ELR (cell line): ENCODE measurements around the gene ANKUB1.

ENCODE experiments used
- DNase-seq: peaks from one replicate; pipeline ENCODE4 v3.0.0-alpha.2; 2015; ENCODE audit warnings: low read depth

Gene ANKUB1

GRCh38 chr3:149809699-149810098 is 17.3 kb upstream of the ANKUB1 start:
- DNase-seq = no peak

GRCh38 chr3:149808209-149808829 is 16.0 kb upstream of the ANKUB1 start:
- DNase-seq = peak; percentile 84

GRCh38 chr3:149806171-149806778 is 13.9 kb upstream of the ANKUB1 start:
- no peak for DNase-seq

DNA sequence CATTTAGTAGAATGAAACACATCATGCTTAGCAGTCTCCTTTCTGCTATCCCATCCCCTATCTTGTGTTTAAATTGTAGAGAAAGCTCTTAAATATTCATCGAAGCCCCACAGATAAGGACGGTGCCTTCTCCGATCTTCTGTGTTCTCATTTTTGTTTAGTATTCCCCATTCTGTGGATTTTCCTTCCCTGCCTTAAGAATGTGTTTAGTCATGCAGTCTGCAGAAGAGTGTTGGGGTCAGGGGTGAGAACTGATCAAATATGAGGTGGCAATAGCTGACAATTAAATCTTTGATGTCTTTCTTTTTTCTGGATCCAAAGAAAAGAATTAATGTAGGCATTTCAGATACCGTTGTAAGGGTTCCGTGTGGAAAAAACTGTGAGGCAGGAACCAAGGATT is 9.3 kb upstream of the ANKUB1 start:
- DNase-seq = no peak

DNA sequence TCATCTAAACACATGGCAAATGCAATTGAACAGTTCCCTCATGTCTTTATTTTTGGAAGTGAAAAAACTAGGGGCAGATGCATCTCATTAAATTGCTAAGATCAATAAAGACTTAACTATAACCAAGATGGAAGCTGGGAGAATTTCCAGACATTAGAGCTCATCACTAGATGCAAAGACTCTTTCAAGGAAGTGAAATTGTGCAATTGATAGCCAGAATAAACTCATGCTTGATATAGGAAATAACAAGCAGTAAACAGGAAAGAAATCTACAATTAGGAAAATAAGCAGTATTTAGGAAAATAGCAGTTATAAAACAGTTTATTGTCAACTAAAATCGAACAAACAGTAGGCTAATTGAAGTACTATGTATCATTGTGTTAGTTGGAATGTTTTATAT is 8.8 kb upstream of the ANKUB1 start:
- DNase-seq = no peak

GRCh38 chr3:149800693-149801092 is 8.3 kb upstream of the ANKUB1 start:
- no peak for DNase-seq

GRCh38 chr3:149796026-149796425 is 3.7 kb upstream of the ANKUB1 start:
- DNase-seq = no peak

GRCh38 chr3:149790698-149791097 is 1.7 kb downstream of the ANKUB1 start:
- no peak for DNase-seq

- DNase-seq = peak; percentile 51
Observed at GRCh38 chr3:149790268-149790667, 2.1 kb downstream of the ANKUB1 start.

DNA sequence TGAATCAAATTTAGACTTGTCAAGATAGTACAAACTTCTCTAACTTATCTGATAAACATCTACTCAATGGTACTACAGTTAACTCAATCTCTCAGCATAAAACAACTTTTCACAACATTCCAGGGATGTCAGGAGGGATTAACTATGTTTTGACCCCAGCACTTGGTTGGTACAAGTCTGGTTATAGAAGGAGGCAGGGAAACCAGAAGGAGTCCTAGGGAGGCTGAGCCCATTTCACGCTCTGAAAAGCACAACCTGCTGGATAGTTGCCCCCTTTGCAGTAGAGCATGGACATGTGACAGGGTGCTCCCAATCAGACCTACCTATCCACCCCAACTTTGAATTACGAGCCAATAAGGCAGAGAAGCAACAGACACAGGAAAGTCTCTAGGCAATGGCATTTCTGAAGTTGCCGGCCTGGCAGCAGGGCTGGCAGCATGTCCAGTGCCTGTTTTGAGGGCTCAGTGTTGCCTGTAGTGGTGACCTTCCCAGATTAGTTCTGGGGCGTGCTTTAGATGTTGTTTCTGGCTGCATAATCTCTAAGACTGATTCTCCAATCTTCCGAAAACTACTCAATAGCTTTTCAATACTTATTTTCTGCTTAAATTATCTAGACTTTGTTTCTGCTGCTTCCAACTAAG is 8.2 kb downstream of the ANKUB1 start:
- DNase-seq = peak; percentile 21

DNA sequence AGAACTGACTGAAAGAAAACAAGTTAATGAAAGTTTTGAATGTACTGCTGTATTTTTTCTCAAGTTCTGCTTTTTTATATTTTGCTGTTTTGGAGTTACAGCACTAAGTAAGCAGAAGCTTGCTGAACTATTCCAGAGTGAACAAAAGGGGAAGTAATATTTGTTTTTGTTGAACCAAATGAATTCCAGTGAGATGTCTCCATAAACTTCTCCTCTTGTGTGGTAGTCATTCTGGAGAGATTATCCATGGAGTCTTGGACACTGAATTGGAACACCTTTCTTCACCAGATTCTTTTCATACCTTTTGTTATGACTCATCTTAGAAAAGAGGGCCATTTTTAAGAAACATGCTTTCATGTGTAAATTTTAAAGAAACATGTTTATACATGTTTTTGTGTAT is 8.8 kb downstream of the ANKUB1 start:
- peak; percentile 68 for DNase-seq

- DNase-seq = no peak
Observed at GRCh38 chr3:149781741-149782140, 10.6 kb downstream of the ANKUB1 start.

DNA sequence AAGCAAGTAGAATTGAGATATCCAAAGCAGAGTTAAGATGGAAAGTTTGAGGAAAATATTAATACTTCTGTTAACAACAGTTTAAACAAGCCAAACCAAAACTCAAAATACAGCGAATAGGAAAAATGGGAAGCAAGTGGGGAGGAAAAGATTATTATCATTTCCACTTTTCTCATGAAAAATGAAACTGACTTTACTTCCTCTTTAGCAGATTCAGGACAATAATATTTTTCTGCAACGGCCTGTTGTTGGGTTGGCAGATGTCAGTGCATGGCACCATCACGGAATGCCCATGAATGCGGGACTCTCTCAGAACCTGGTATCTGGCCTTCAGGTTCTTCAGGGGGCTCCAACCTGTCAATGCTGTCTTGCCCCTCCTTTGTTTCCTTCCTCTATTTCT is 11.1 kb downstream of the ANKUB1 start:
- no peak for DNase-seq

GRCh38 chr3:149777414-149778214 is 14.7 kb downstream of the ANKUB1 start:
- DNase-seq = no peak

GRCh38 chr3:149776170-149776569 is 16.2 kb downstream of the ANKUB1 start:
- DNase-seq = no peak

DNA sequence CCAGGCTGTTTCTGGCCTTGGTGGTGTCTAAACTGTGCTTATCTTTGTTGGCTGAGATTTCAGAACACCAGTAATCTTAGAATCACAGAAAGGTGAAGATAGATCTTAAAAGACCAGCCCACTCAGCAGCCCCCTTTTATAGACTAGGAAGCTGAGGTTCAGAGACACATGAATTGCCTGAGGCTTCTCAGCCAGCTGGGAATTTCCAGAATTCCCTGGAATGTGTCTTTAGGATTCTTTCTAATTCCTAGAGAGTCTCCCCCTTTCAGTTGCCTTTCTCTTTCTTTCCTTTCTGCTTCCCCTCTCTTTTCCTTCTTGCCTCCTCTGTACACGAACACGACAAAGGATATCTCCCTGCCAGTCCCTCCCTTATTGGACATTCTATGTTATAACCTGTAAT is 19.5 kb downstream of the ANKUB1 start:
- DNase-seq = no peak

DNA sequence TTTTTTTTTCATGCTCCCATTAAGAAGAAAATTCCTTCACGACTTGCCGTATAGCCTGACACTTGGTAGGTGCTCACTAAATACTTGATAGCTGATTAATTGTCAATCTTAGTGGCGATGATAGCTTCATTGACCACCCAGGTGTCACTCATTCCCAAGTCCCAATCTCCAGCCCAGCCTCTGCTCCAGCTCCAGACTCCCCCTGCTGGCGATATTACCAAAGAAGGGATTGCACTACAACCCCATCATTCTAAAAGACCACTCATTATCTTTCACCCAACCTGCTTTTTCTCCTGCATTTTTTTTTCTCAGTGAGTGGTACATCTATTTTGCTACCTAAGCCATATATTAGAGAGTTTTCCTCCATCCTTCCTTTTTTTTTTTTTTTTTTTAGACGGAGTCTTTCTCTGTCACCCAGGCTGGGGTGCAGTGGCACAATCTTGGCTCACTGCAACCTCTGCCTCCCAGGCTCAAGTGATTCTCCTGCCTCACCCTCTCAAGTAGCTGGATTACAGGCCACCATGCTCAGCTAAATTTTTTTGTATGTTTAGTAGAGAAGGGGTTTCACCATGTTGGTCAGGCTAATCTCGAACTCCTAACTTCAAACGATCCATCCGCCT is 20.6 kb downstream of the ANKUB1 start:
- DNase-seq = peak; percentile 72

GRCh38 chr3:149770246-149770645 is 22.1 kb downstream of the ANKUB1 start:
- DNase-seq = peak; percentile 15

DNA sequence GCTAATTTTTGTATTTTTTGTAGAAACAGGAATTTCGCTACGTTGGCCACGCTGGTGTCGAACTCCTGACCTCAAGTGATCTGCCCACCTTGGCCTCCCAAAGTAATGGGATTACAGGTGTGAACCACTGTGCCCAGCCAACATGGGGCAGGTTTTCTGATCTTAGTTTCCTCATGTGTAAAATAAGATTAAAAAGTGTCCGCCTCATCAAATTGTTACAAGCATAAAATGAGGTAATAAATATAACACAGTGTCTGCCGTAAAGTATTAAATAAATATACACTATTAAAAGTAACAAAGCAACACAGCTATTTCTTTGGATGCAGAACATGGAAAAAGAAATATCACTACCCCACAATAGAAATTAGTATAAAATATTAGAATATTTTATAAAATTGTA is 23.6 kb downstream of the ANKUB1 start:
- no peak for DNase-seq

- no peak for DNase-seq
Observed at GRCh38 chr3:149767720-149768119, 24.6 kb downstream of the ANKUB1 start.

DNA sequence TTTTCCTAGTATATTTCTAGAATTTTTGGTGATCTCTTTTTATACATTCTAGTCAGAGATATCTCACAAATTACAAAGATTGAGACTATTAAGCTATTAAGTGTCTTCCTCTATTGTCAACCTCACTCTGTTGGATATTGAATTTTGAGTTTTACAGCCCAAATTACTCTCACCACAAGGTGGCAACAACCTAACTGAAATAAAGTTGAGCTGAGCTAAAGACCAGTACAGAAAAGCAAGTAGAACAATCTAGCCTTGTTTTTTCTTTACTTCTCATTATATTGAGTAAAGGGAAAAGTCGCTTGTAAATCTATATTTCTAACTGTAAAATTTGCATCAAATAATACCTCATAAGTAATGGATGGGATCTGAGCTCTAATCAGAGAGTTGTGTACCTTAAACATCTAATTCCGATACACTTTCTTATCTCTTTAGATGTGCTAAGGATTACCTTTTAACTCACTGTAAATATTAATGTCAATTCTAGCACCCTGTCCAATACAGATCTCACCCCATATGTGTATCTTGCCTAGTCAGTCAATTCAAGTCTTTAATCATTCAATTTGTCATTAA is 26.5 kb downstream of the ANKUB1 start:
- peak; percentile 53 for DNase-seq

DNA sequence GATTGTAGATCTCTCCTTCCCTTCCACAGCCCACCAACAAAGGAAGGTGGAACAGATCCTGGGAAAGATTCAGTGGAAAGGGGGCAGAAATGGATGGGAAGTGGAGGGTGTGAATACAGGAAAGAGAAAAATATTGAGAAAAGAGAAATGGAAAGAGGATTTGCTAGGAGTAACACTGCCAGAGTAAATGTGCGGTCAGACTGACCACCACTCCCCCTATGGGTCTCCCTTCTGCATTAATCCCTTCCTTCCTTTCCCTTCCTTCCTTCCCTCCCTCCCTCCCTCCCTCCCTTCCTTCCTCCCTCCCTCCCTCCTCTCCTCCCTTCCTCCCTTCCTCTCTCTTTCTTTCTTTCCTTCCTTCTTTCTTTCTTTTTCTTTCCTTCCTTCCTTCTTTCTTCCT is 28.1 kb downstream of the ANKUB1 start:
- no peak for DNase-seq
